ENCODE results near the gene SEC61A1. TPM values are rescaled to one million over a fixed set of nuclear protein-coding genes. Genes with fewer than 3 reads are reported as not detected.

Gene SEC61A1
- polyA plus RNA-seq, 2 donors = 52.6 to 80.1 TPM

DNA sequence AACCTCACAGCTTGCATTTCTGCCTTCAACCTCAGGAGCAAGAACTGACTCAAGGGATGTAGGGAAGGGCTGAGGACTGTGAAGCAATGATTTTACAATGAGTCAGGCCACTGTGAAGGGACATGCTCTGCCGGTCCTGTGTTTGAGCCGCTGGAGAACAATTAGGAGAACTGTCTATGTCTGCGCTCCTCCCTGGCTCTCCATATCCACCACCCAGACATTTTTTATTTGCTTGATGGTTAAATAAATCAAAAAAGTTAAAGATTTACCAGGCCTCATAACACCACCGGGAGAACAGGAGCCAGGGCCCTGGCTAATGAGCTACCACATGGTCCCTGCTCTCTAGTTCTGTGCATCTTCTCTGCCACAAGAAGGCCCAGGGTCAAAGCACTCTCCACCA lies 29.6 kb downstream of the SEC61A1 start:
- Histone ChIP-seq H3K36me3 (ENCODE audit: control insufficient read depth in 2 of 2, insufficient read depth in 2 of 2, low read length in 1 of 2) (peaks cover 0 to 27% of the 10 kb centered on the region in 2 donors), H3K27me3 (ENCODE audit: control insufficient read depth in 1 of 2, insufficient read depth in 2 of 2, low read length in 2 of 2) (no peaks in the 10 kb centered on the region), H3K27ac (ENCODE audit: low read depth in 2 of 2, low read length in 1 of 2) (no peak overlapping the region), H3K4me3 (ENCODE audit: low read depth in 1 of 2, low read length in 2 of 2) (no peak overlapping the region), H3K4me1 (ENCODE audit: control insufficient read depth in 2 of 2, insufficient read depth in 2 of 2, low read length in 1 of 2) (no peaks in the 10 kb centered on the region), H3K9me3 (ENCODE audit: control insufficient read depth in 2 of 2, insufficient read depth in 1 of 2, low read depth in 1 of 2, low read length in 1 of 2) (no peaks in the 10 kb centered on the region)
- WGBS, 2 donors = 76 to 82% methylated on average over 4 of the region's 4 CpGs

DNA sequence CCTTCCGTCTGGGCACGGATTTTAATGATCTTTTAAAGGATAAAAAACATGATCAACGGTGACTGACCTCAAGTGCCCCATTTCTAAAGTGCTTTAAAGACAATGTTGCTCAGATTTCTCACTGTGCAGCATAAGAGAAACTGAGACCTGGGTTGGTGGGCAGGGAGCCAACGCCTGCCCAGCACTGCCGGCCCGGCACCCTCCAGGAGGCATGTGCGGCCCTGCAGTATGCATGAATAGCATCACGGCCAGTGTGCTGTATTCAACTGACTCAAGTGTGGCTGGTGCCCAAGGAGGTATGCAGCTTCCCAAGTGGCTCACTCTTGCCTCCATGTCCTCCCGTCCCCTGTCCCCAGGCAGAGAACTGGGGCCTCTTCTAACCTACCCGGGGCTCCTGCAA lies 30.3 kb downstream of the SEC61A1 start:
- Histone ChIP-seq H3K36me3 (ENCODE audit: control insufficient read depth in 2 of 2, insufficient read depth in 2 of 2, low read length in 1 of 2) (peaks cover 0 to 30% of the 10 kb centered on the region in 2 donors), H3K27ac (ENCODE audit: low read depth in 2 of 2, low read length in 1 of 2) (no peak overlapping the region)
- 83 to 92% methylated on average over 10 of the region's 10 CpGs for WGBS, 2 donors

DNA sequence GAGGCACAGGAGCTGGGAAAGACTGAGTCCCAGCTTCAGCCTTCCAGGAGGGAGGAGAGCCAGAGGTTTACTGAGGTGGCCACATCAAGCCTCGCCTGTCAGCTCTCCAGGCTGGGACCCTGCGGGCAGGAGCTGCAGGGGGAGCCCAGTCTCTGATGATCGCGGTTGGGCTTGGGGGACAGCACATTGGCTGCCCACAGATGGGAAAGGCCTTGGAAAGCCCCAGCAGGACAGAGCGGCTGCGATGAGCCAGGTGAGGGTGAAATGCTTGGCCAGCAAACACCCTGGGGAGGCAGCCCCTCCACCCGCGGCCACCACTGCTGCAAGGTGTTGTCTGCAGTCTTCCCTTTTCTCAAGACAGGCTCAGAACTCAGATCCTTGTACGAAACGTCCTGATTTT lies 31.2 kb downstream of the SEC61A1 start:
- H3K27ac ChIP-seq (ENCODE audit: low read depth in 2 of 2, low read length in 1 of 2) = peak overlapping the region in 1 of 2 donors; percentile 36
- no peaks in the 10 kb centered on the region for H3K27me3 ChIP-seq (ENCODE audit: control insufficient read depth in 1 of 2, insufficient read depth in 2 of 2, low read length in 2 of 2)
- no peaks in the 10 kb centered on the region for H3K9me3 ChIP-seq (ENCODE audit: control insufficient read depth in 2 of 2, insufficient read depth in 1 of 2, low read depth in 1 of 2, low read length in 1 of 2)
- H3K36me3 ChIP-seq (ENCODE audit: control insufficient read depth in 2 of 2, insufficient read depth in 2 of 2, low read length in 1 of 2) = peaks cover 0 to 30% of the 10 kb centered on the region in 2 donors
- 62 to 82% methylated on average over 10 of the region's 10 CpGs for WGBS, 2 donors
- H3K4me1 ChIP-seq (ENCODE audit: control insufficient read depth in 2 of 2, insufficient read depth in 2 of 2, low read length in 1 of 2) = no peaks in the 10 kb centered on the region
- no peak overlapping the region for H3K4me3 ChIP-seq (ENCODE audit: low read depth in 1 of 2, low read length in 2 of 2)

More for the DNA sequence above, 30.3 kb downstream of the SEC61A1 start:
- Histone ChIP-seq H3K27me3 (ENCODE audit: control insufficient read depth in 1 of 2, insufficient read depth in 2 of 2, low read length in 2 of 2) (no peaks in the 10 kb centered on the region), H3K4me1 (ENCODE audit: control insufficient read depth in 2 of 2, insufficient read depth in 2 of 2, low read length in 1 of 2) (no peaks in the 10 kb centered on the region), H3K4me3 (ENCODE audit: low read depth in 1 of 2, low read length in 2 of 2) (no peak overlapping the region), H3K9me3 (ENCODE audit: control insufficient read depth in 2 of 2, insufficient read depth in 1 of 2, low read depth in 1 of 2, low read length in 1 of 2) (no peaks in the 10 kb centered on the region)

DNA sequence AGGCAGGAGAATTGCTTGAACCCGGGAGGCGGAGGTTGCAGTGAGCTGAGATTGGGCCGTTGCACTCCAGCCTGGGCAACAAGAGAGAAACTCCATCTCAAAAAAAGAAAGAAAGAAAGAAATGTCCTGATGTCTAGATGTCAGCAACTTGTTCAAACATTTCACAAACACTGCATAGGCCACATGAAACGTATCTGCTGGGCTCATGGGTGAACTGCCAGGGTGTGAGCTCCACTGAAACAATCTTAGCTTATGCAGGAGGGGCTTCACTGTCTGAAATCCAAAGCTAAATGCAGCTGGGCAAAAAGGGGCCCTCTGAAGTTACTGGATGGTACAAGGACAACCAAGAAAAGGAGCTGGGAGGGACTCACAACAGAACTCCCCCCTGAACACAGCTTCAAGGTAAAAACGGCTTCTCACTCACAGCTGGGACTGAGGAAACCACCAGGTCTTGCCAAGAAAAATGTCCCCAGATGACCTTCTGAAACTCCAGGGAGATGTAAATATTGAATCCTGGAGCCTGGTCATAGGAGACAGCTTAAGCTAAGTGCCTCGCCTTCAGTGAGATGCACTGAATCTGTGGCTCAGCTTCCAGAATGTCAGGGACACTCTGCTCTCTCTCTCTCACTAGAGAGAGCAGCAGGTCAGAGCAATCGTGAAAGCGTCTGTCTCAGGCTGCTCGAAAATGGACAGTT lies 31.9 kb downstream of the SEC61A1 start:
- H3K4me1 ChIP-seq (ENCODE audit: control insufficient read depth in 2 of 2, insufficient read depth in 2 of 2, low read length in 1 of 2) = no peaks in the 10 kb centered on the region
- H3K36me3 ChIP-seq (ENCODE audit: control insufficient read depth in 2 of 2, insufficient read depth in 2 of 2, low read length in 1 of 2) = peaks cover 0 to 30% of the 10 kb centered on the region in 2 donors
- 57 to 66% methylated on average over 9 of the region's 9 CpGs for WGBS, 2 donors
- H3K27me3 ChIP-seq (ENCODE audit: control insufficient read depth in 1 of 2, insufficient read depth in 2 of 2, low read length in 2 of 2) = no peaks in the 10 kb centered on the region
- H3K4me3 ChIP-seq (ENCODE audit: low read depth in 1 of 2, low read length in 2 of 2) = no peak overlapping the region
- no peaks in the 10 kb centered on the region for H3K9me3 ChIP-seq (ENCODE audit: control insufficient read depth in 2 of 2, insufficient read depth in 1 of 2, low read depth in 1 of 2, low read length in 1 of 2)
- H3K27ac ChIP-seq (ENCODE audit: low read depth in 2 of 2, low read length in 1 of 2) = no peak overlapping the region

DNA sequence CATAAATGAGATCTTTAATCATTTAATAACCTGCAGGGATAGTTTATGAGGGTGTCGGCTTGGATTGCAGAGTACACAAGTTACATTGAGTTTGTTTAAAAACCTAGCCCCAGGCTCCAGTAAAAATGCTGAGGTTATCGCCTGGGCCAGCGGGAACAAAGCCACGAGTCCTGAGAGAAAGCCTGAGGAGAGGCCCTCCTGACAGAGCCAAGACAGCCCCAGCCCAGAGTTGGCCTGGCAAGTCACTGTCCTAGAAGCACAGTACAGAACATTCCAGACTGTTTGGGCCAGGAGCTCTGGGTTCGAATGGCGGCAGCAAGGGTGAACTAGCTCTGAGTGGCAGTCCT lies 32.4 kb downstream of the SEC61A1 start:
- Histone ChIP-seq H3K4me1 (ENCODE audit: control insufficient read depth in 2 of 2, insufficient read depth in 2 of 2, low read length in 1 of 2) (no peaks in the 10 kb centered on the region), H3K27me3 (ENCODE audit: control insufficient read depth in 1 of 2, insufficient read depth in 2 of 2, low read length in 2 of 2) (no peaks in the 10 kb centered on the region), H3K9me3 (ENCODE audit: control insufficient read depth in 2 of 2, insufficient read depth in 1 of 2, low read depth in 1 of 2, low read length in 1 of 2) (no peaks in the 10 kb centered on the region), H3K36me3 (ENCODE audit: control insufficient read depth in 2 of 2, insufficient read depth in 2 of 2, low read length in 1 of 2) (peaks cover 0 to 27% of the 10 kb centered on the region in 2 donors), H3K4me3 (ENCODE audit: low read depth in 1 of 2, low read length in 2 of 2) (no peak overlapping the region), H3K27ac (ENCODE audit: low read depth in 2 of 2, low read length in 1 of 2) (peak overlapping the region in 1 of 2 donors; percentile 20)
- WGBS, 2 donors = 60 to 71% methylated on average over 6 of the region's 6 CpGs

DNA sequence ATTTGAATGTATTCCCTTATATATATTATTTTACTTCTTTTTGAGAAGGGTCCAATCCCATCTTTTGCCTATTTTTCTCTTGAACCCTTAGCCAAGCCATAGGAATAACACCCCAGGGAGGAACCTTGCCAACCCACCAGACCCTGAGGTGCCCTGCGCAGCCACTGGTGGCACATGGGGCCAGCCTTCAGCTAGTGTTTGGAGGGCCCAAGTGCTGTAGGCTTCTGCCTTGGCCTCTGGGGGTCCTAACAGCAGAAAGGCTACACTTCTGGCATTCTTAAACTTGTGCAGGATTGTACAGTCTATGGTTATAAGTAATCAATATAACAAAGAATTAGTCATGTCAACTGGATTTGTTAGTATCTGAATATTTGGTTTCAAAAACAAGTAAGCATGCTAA lies 36.9 kb downstream of the SEC61A1 start:
- no peaks in the 10 kb centered on the region for H3K9me3 ChIP-seq (ENCODE audit: control insufficient read depth in 2 of 2, insufficient read depth in 1 of 2, low read depth in 1 of 2, low read length in 1 of 2)
- no peaks in the 10 kb centered on the region for H3K27me3 ChIP-seq (ENCODE audit: control insufficient read depth in 1 of 2, insufficient read depth in 2 of 2, low read length in 2 of 2)
- peaks cover 0 to 18% of the 10 kb centered on the region in 2 donors for H3K36me3 ChIP-seq (ENCODE audit: control insufficient read depth in 2 of 2, insufficient read depth in 2 of 2, low read length in 1 of 2)
- H3K27ac ChIP-seq (ENCODE audit: low read depth in 2 of 2, low read length in 1 of 2) = no peak overlapping the region
- H3K4me3 ChIP-seq (ENCODE audit: low read depth in 1 of 2, low read length in 2 of 2) = no peak overlapping the region
- WGBS, 2 donors = 96 to 100% methylated on average over 1 of the region's 1 CpG
- H3K4me1 ChIP-seq (ENCODE audit: control insufficient read depth in 2 of 2, insufficient read depth in 2 of 2, low read length in 1 of 2) = no peaks in the 10 kb centered on the region

DNA sequence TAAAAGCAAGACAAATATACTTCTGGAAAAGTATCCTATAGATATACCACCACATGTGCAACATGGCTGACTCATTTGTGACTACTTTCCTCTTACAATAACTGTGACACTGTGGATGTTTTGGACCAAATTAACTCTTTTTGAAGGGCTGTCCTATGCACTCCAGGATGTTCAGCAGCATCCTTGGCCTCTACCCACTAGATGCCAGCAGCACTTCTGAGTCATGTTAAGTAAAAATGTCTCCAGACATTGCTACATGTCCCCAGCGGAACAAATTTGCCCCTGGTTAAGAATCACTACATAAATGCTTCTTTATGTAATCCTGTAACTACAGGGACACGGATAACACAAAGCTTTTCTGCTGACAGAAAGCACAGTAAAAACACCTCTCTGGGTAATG lies 39.3 kb downstream of the SEC61A1 start:
- peaks cover 0 to 6% of the 10 kb centered on the region in 2 donors for H3K4me1 ChIP-seq (ENCODE audit: control insufficient read depth in 2 of 2, insufficient read depth in 2 of 2, low read length in 1 of 2)
- no peak overlapping the region for H3K4me3 ChIP-seq (ENCODE audit: low read depth in 1 of 2, low read length in 2 of 2)
- H3K27me3 ChIP-seq (ENCODE audit: control insufficient read depth in 1 of 2, insufficient read depth in 2 of 2, low read length in 2 of 2) = no peaks in the 10 kb centered on the region
- H3K9me3 ChIP-seq (ENCODE audit: control insufficient read depth in 2 of 2, insufficient read depth in 1 of 2, low read depth in 1 of 2, low read length in 1 of 2) = no peaks in the 10 kb centered on the region
- no peak overlapping the region for H3K27ac ChIP-seq (ENCODE audit: low read depth in 2 of 2, low read length in 1 of 2)
- H3K36me3 ChIP-seq (ENCODE audit: control insufficient read depth in 2 of 2, insufficient read depth in 2 of 2, low read length in 1 of 2) = peaks cover 0 to 18% of the 10 kb centered on the region in 2 donors
- WGBS, 2 donors = 90 to 91% methylated on average over 2 of the region's 2 CpGs

DNA sequence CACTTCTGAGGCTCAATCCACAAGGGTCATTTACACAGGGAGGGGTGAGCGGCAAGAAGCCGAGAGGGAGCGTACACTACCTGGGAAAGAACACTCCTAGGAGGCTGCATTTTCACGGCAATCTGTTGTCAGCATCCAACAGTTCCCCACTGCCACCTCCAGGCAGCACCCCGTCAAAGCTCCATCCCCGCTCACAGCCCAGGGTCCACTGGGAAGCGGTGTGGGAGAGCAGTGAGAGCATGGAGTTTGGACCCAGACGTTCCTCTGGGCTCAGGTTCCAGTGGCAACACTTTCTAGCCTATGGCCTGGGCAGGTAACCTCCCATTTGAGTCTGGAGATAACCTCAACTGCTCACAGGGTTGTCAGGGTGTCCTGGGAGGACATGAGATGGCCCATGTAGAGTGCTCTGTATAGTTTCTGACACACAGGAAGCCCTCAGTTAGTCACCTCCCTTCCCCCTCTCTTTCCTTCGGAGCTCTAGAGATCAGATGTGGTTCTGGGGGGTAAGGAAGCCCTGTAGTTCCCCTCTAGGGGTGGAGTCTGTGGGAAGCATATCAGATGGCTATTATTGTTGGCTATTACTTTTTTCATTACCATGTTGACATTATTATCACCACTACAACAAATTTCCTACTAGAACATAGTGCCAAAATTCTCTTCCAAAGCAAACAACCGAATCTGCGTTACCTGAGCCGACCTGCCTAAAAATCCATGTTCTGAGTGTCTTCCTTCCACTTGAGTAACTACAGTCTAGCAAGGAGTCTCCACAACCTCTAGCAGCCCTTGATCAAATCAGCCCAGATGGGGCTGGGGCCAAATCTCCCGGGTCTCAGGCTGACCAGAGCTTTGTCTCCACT lies 42.3 kb downstream of the SEC61A1 start:
- WGBS, 2 donors = 71 to 78% methylated on average over 13 of the region's 13 CpGs
- Histone ChIP-seq H3K4me1 (ENCODE audit: control insufficient read depth in 2 of 2, insufficient read depth in 2 of 2, low read length in 1 of 2) (peaks cover 0 to 6% of the 10 kb centered on the region in 2 donors), H3K9me3 (ENCODE audit: control insufficient read depth in 2 of 2, insufficient read depth in 1 of 2, low read depth in 1 of 2, low read length in 1 of 2) (no peaks in the 10 kb centered on the region), H3K36me3 (ENCODE audit: control insufficient read depth in 2 of 2, insufficient read depth in 2 of 2, low read length in 1 of 2) (peaks cover 17 to 30% of the 10 kb centered on the region in 2 donors), H3K27ac (ENCODE audit: low read depth in 2 of 2, low read length in 1 of 2) (peak overlapping the region in 1 of 2 donors; percentile 28), H3K27me3 (ENCODE audit: control insufficient read depth in 1 of 2, insufficient read depth in 2 of 2, low read length in 2 of 2) (no peaks in the 10 kb centered on the region), H3K4me3 (ENCODE audit: low read depth in 1 of 2, low read length in 2 of 2) (no peak overlapping the region)

DNA sequence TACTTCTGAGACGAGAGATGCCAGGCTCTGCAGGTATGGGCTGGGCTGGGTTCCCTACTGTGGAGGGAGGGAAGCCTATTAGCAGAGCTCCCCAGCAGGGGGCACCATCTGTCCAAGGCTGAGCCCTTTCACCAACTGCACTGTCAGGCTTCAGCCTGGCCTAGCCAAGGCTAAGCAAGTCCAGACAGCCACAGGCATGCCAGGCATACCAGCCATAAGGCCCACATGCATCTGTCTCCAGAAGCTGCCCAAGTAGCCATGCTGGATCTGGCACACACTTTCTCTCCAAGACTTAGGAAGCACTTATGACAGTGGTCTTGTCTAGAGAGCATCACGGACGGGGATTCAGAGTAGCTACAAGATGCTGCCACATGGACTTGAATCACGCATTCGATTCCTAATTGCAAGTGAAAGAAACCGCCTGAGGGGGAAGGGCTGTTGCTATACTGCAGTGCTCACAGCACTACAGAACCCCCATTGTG lies 43.0 kb downstream of the SEC61A1 start:
- 55 to 61% methylated on average over 6 of the region's 6 CpGs for WGBS, 2 donors
- Histone ChIP-seq H3K27me3 (ENCODE audit: control insufficient read depth in 1 of 2, insufficient read depth in 2 of 2, low read length in 2 of 2) (no peaks in the 10 kb centered on the region), H3K27ac (ENCODE audit: low read depth in 2 of 2, low read length in 1 of 2) (peak overlapping the region in 1 of 2 donors; percentile 28), H3K4me3 (ENCODE audit: low read depth in 1 of 2, low read length in 2 of 2) (no peak overlapping the region), H3K36me3 (ENCODE audit: control insufficient read depth in 2 of 2, insufficient read depth in 2 of 2, low read length in 1 of 2) (peaks cover 22 to 30% of the 10 kb centered on the region in 2 donors), H3K4me1 (ENCODE audit: control insufficient read depth in 2 of 2, insufficient read depth in 2 of 2, low read length in 1 of 2) (peaks cover 0 to 6% of the 10 kb centered on the region in 2 donors), H3K9me3 (ENCODE audit: control insufficient read depth in 2 of 2, insufficient read depth in 1 of 2, low read depth in 1 of 2, low read length in 1 of 2) (no peaks in the 10 kb centered on the region)
